ENCODE results near the gene SNAPC2.

- no peak for TF ChIP-seq CTCF (IDR thresholded peaks at IDR 0.05; ENCODE audit: low read depth, low read length)
- TF ChIP-seq MYC (IDR thresholded peaks at IDR 0.05; ENCODE audit: low read depth, low read length) = no peak
These were observed 7.2 kb upstream of the SNAPC2 start for GRCh38 chr19:7912697-7913564.

Data from NB4 (cell line).